ENCODE measurements around the gene ZNF491. TPM values are rescaled to one million over a fixed set of nuclear protein-coding genes. Genes with fewer than 3 reads are reported as not detected.

Gene ZNF491
- total RNA-seq, result 0.71 TPM in 1 of 2 replicates, not detected in the other

GRCh38 chr19:11798391-11799330 is at the start of gene ZNF491:
ZNF491 (plus strand) TSS chr19:11798523; CDS start chr19:11805954, 7,431 bp downstream.

GRCh38 chr19:11766597-11767591 is 31.4 kb upstream of the ZNF491 start, which contains the start of gene ZNF441:
ZNF441 (plus strand) TSS chr19:11767000; CDS start chr19:11767194, 194 bp downstream.

GRCh38 chr19:11814029-11814699 is 15.8 kb downstream of the ZNF491 start, which contains the start of gene ZNF440:
ZNF440 (plus strand) TSS chr19:11814273; CDS start chr19:11814448, 175 bp downstream.

GRCh38 chr19:11848594-11849469 is 50.5 kb downstream of the ZNF491 start, which contains the start of gene ZNF439:
ZNF439 (plus strand) TSS chr19:11848726; CDS start chr19:11848868, 142 bp downstream.

Other genes with a start within 250 kb of the ZNF491 start
- 46.3 and 65.7 TPM in 2 replicates for gene ELOF1, start 239.3 kb upstream of the ZNF491 start, total RNA-seq
- not detected in 2 replicates for gene ACP5, start 220.9 kb upstream of the ZNF491 start, total RNA-seq
- 8.1 and 8.7 TPM in 2 replicates for gene ZNF627, start 201.0 kb upstream of the ZNF491 start, total RNA-seq
- 2.3 and 5.8 TPM in 2 replicates for gene ZNF823, start 59.6 kb upstream of the ZNF491 start, total RNA-seq
- gene ZNF441, start 31.5 kb upstream of the ZNF491 start, total RNA-seq, result 2.3 and 4.3 TPM in 2 replicates
- 3.9 and 11.0 TPM in 2 replicates for gene ZNF440, start 15.8 kb downstream of the ZNF491 start, total RNA-seq
- 0.58 and 1.4 TPM in 2 replicates for gene ZNF439, start 50.2 kb downstream of the ZNF491 start, total RNA-seq
- 0.86 and 3.5 TPM in 2 replicates for gene ZNF69, start 89.3 kb downstream of the ZNF491 start, total RNA-seq
- gene ZNF700, start 126.6 kb downstream of the ZNF491 start, total RNA-seq, result 1.4 and 4.6 TPM in 2 replicates
- 0.53 and 0.86 TPM in 2 replicates for gene ZNF763, start 166.5 kb downstream of the ZNF491 start, total RNA-seq
- gene ZNF433, start 237.2 kb downstream of the ZNF491 start, total RNA-seq, result 3.0 and 9.5 TPM in 2 replicates

All from myometrial cell (primary cell).